ENCODE results near the gene LSAMP. TPM values are rescaled to one million over a fixed set of nuclear protein-coding genes. Genes with fewer than 3 reads are reported as not detected.

Gene LSAMP
- total and polyA plus RNA-seq, 3 donors from 2014 or later, result 3.1 to 10.3 (median 9.1) TPM

GRCh38 chr3:116164039-116164438, 281.2 kb downstream of the LSAMP start:
- Histone ChIP-seq H3K27me3 (no peaks in the 10 kb centered on the region), H3K27ac (no peak overlapping the region), H3K4me1 (no peaks in the 10 kb centered on the region), H3K4me3 (no peak overlapping the region), H3K36me3 (ENCODE audit: low read depth, missing control alignments) (no peaks in the 10 kb centered on the region), H3K9me3 (no peaks in the 10 kb centered on the region)
- no peak for DNase-seq
- TF ChIP-seq POLR2A (IDR thresholded peaks at IDR 0.05) (no peak), CTCF (IDR thresholded peaks at IDR 0.05) (no peak)
- 88% methylated on average over 2 of the region's 2 CpGs for WGBS, 2 donors
- intact Hi-C loops (cut with DNase I; ENCODE audit: low total_unique reads), result no loop called here

GRCh38 chr3:116161575-116162525, 283.4 kb downstream of the LSAMP start:
- intact Hi-C loops (cut with DNase I; ENCODE audit: low total_unique reads), result no loop called here
- H3K36me3 ChIP-seq (ENCODE audit: low read depth, missing control alignments), result no peaks in the 10 kb centered on the region
- WGBS, 2 donors, result 73 to 85% methylated on average over 5 of the region's 5 CpGs
- H3K9me3 ChIP-seq, result no peaks in the 10 kb centered on the region
- DNase-seq, result no peak
- H3K4me1 ChIP-seq, result no peaks in the 10 kb centered on the region
- TF ChIP-seq POLR2A (IDR thresholded peaks at IDR 0.05), result no peak
- no peak for TF ChIP-seq CTCF (IDR thresholded peaks at IDR 0.05)
- H3K27me3 ChIP-seq, result no peaks in the 10 kb centered on the region
- no peak overlapping the region for H3K27ac ChIP-seq
- no peak overlapping the region for H3K4me3 ChIP-seq

GRCh38 chr3:116160594-116160993, 284.7 kb downstream of the LSAMP start:
- TF ChIP-seq CTCF (IDR thresholded peaks at IDR 0.05), result no peak
- TF ChIP-seq POLR2A (IDR thresholded peaks at IDR 0.05), result no peak
- Histone ChIP-seq H3K27ac (no peak overlapping the region), H3K4me3 (no peak overlapping the region), H3K9me3 (no peaks in the 10 kb centered on the region), H3K4me1 (no peaks in the 10 kb centered on the region), H3K36me3 (ENCODE audit: low read depth, missing control alignments) (no peaks in the 10 kb centered on the region), H3K27me3 (no peaks in the 10 kb centered on the region)
- DNase-seq, result no peak
- 88 to 96% methylated on average over 1 of the region's 1 CpG for WGBS, 2 donors
- intact Hi-C loops (cut with DNase I; ENCODE audit: low total_unique reads), result no loop called here

- no peaks in the 10 kb centered on the region for H3K27me3 ChIP-seq
- DNase-seq, result no peak
- no peak overlapping the region for H3K27ac ChIP-seq
- no peaks in the 10 kb centered on the region for H3K36me3 ChIP-seq (ENCODE audit: low read depth, missing control alignments)
- WGBS, 2 donors, result 67 to 100% methylated on average over 1 of the region's 1 CpG
- no peaks in the 10 kb centered on the region for H3K9me3 ChIP-seq
- TF ChIP-seq POLR2A (IDR thresholded peaks at IDR 0.05), result no peak
- TF ChIP-seq CTCF (IDR thresholded peaks at IDR 0.05), result no peak
- intact Hi-C loops (cut with DNase I; ENCODE audit: low total_unique reads), result no loop called here
- H3K4me1 ChIP-seq, result no peaks in the 10 kb centered on the region
- H3K4me3 ChIP-seq, result no peak overlapping the region
Observed at GRCh38 chr3:116155841-116156240, 289.4 kb downstream of the LSAMP start.
